Measurements from ENCODE around the gene RTRAF. TPM values are rescaled to one million over a fixed set of nuclear protein-coding genes. Genes with fewer than 3 reads are reported as not detected.

Gene RTRAF
- total RNA-seq, 1 donor, result 64.3 TPM

- peak; percentile 45 for DNase-seq (ENCODE audit: low read depth)
- TF ChIP-seq, protein P1, sequence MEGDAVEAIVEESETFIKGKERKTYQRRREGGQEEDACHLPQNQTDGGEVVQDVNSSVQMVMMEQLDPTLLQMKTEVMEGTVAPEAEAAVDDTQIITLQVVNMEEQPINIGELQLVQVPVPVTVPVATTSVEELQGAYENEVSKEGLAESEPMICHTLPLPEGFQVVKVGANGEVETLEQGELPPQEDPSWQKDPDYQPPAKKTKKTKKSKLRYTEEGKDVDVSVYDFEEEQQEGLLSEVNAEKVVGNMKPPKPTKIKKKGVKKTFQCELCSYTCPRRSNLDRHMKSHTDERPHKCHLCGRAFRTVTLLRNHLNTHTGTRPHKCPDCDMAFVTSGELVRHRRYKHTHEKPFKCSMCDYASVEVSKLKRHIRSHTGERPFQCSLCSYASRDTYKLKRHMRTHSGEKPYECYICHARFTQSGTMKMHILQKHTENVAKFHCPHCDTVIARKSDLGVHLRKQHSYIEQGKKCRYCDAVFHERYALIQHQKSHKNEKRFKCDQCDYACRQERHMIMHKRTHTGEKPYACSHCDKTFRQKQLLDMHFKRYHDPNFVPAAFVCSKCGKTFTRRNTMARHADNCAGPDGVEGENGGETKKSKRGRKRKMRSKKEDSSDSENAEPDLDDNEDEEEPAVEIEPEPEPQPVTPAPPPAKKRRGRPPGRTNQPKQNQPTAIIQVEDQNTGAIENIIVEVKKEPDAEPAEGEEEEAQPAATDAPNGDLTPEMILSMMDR (IDR thresholded peaks at IDR 0.05; ENCODE audit: insufficient read depth, low read depth, low read length), result peak; percentile 71
- H3K4me3 ChIP-seq (ENCODE audit: low read depth, low read length), result no peak overlapping the region
These were observed 54.3 kb downstream of the RTRAF start for GRCh38 chr14:52043690-52044089.

DNA sequence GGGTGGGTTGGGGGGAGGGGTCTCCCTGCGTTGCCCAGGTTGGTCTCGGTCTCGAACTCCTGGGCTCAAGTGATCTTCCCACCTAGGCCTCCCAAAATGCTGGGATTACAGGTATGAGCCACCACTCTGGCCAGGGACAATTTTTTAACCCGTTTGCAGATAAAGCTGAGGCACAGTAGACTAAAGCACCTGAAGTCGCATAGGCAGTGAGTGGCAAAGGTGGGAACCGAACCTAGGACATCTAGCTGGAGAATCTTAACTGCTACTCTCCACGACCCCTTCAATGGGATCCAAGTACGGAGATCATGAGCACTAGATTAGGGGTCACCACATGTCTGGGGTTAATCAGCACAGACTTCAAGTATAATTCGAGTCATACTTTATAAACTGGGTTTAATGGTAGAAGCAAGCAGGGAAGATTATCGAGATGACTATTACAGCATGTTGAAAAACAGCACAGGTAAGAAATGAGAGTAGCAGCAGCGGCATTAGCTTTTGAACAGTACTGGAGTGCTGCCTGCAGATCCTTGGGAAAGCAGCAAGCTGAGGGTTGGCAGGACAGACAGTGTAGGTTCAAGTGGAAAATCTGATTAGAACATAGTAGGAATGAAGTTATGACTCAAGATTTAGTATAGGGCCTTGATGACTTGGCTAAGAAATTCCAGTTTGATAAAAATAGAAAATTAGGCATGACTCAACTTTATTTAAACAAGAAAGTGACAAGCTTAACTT is 55.6 kb downstream of the RTRAF start:
- TF ChIP-seq, protein P1 (IDR thresholded peaks at IDR 0.05; ENCODE audit: insufficient read depth, low read depth, low read length), result no peak
- DNase-seq (ENCODE audit: low read depth), result peak; percentile 74
- H3K4me3 ChIP-seq (ENCODE audit: low read depth, low read length), result no peak overlapping the region

DNA sequence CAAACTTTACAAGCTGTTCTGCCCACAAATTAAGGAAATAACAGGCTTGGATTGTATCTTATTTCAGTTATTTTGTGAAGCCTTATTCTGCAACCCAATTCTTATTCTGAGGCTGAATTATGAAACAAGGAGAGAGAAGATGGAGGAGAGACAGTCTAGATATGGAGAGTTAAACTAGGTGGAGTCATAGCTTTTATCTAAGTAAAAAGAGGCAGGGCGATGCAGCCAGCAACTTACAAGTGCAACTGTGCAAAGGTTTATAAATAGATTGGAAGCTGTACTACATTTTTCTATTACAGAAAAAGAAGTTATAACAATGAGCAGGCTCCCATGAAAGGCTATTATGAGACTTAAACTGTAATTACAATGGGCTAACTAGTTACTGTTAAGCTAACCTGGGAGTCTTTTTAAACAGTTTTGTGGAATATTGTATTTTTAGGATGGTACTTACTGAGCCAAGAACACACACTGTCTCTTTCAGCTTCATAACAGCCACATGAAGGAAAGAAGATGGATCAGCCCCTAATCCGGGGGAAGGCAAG is 57.1 kb downstream of the RTRAF start:
- TF ChIP-seq, protein P1 (IDR thresholded peaks at IDR 0.05; ENCODE audit: insufficient read depth, low read depth, low read length), result no peak
- DNase-seq (ENCODE audit: low read depth), result no peak
- no peak overlapping the region for H3K4me3 ChIP-seq (ENCODE audit: low read depth, low read length)

DNA sequence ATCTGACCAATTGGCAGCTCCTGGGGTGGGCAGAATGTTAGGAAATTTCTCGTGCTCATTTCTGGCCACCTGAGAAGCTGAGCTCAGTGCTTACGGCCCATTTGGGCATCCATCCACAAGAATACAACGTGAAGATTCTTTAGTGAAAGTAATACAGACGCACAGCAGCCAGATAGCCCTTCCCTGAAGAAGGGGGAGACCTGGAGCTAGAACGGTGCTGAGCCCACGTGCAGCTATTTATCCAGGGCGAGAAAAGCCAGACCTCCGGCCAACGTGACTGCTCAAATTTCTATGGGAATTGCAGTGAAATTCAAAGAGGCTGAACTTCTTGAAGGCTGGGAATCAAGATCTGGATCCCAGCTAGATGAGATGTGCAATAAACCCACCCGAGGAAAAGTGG is 58.8 kb downstream of the RTRAF start:
- no peak for DNase-seq (ENCODE audit: low read depth)
- TF ChIP-seq, protein P1 (IDR thresholded peaks at IDR 0.05; ENCODE audit: insufficient read depth, low read depth, low read length), result no peak
- H3K4me3 ChIP-seq (ENCODE audit: low read depth, low read length), result no peak overlapping the region

DNA sequence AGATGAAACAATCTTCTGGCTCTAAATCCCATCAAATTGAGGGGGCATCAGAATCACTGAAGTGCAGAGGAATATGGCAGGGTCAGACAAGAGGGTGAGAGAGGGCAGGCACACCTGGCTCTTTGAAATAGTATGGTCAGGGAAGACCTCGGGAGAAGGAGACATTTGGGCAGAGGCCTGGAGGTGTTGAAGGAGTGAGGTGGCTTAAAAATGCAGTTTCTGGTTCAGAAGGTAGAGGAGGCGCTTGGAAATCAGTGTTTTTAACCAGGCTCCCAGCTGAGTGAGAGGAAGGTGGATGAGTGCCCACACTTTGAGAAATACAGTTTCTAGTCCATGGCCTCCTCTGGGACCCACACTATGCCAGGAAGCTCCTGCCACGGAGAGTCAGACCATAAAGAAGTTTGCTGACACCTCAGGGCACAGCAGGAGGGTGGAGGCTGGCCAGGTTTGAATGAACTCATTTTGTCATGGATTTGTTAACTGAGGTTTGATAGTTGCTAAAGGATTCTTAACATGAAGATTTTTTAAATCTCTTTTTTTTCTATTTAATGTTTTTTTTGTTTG is 59.4 kb downstream of the RTRAF start:
- DNase-seq (ENCODE audit: low read depth), result no peak
- no peak overlapping the region for H3K4me3 ChIP-seq (ENCODE audit: low read depth, low read length)
- TF ChIP-seq, protein P1 (IDR thresholded peaks at IDR 0.05; ENCODE audit: insufficient read depth, low read depth, low read length), result no peak

- TF ChIP-seq, protein P1 (IDR thresholded peaks at IDR 0.05; ENCODE audit: insufficient read depth, low read depth, low read length), result no peak
- H3K4me3 ChIP-seq (ENCODE audit: low read depth, low read length), result no peak overlapping the region
- DNase-seq (ENCODE audit: low read depth), result no peak
These were observed 59.9 kb downstream of the RTRAF start for GRCh38 chr14:52049271-52049670.

Data from fibroblast of villous mesenchyme (primary cell).